ENCODE data around the gene PDIA5.

DNA sequence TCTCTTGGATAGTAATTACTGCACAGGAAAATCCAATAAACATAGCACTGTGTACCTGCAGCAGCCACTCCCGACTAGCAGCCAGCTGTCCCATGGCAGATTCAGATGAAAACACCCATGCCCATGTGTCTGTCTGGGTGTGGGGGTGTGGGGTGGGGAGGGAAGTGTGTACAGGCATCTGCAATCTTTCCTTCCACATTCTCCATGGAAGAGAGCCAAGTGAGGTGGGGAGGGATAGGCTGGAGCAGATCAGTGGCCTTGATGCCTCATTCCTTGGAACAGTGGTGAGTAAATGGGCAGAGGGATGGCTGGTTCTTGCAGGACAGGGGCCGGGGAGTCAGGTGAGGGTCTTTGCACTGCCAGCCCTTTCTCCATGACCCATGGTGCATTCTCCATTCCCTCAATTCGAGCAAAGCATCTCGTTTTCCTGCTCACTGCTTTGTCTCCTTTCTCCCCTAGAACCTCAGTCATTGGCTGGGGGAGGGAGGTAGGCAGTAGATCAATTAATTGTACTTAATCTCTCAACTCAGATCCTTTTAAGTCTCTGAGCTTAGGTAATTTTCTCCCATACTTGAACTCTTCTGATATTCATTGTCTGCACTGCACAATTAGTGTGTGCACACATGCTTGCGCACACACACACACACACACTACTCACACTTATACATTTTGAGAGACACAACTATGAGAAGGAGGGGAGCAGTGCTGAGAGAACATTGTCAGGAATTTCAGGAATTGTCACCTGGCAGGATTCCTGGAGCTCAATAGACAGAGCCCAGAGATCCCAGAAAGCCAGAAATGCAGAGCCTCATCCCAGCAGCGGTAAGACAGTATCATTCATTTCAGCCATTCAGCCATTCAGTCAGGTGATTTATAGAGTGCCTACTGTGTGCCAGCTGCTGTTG is 31.9 kb downstream of the PDIA5 start:
- TF ChIP-seq CTCF (IDR thresholded peaks at IDR 0.05) (no peak), EP300 (IDR thresholded peaks at IDR 0.05) (no peak)
